Gastrocnemius medialis (tissue), 4 donors: ENCODE measurements around the gene EN2.

Experiments used
- POLR2A ChIP-seq, 2 donors: fragments of 450-650 bp; IDR thresholded peaks; one replicate each; pipeline ENCODE4 v1.6.1; 2017; ENCODE audit warnings: antibody characterized with exemption in 2 of 2, mild to moderate bottlenecking in 2 of 2, moderate library complexity in 2 of 2
- TF ChIP-seq, protein P1 (sequence below), 5 experiments: fragments of 450-650 bp in 3 of 5; fragments of 200-600 bp in 2 of 5; sonication (generic) in 2 of 5; IDR thresholded peaks in 4 of 5; conservative IDR thresholded peaks in 1 of 5; 1 replicate in 4 of 5; 2 replicates in 1 of 5; pipeline ENCODE4 v1.5.1; 2016 to 2019; ENCODE audit warnings: antibody characterized with exemption in 5 of 5, mild to moderate bottlenecking in 3 of 5, moderate library complexity in 3 of 5

DNA sequence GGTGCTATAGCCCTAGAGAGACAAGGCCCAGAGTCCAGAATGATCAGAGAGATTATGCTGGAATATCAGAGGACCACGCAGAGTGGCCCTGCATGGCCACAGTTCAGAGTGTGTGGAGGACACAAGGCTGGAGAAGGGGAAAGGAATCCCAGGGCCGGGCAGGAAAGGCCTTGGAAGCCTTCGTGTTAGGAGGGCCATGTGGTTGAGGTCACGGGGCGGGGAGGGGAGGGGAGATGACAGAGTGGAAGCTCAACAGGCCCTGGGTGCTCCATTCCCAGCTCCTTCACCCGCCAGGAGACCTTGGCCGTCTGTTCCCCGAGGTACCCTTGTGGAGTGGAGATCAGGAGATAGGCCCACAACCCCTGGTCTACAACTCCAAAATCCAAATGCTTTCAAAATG lies 13.2 kb upstream of the EN2 start:
- TF ChIP-seq, protein P1, sequence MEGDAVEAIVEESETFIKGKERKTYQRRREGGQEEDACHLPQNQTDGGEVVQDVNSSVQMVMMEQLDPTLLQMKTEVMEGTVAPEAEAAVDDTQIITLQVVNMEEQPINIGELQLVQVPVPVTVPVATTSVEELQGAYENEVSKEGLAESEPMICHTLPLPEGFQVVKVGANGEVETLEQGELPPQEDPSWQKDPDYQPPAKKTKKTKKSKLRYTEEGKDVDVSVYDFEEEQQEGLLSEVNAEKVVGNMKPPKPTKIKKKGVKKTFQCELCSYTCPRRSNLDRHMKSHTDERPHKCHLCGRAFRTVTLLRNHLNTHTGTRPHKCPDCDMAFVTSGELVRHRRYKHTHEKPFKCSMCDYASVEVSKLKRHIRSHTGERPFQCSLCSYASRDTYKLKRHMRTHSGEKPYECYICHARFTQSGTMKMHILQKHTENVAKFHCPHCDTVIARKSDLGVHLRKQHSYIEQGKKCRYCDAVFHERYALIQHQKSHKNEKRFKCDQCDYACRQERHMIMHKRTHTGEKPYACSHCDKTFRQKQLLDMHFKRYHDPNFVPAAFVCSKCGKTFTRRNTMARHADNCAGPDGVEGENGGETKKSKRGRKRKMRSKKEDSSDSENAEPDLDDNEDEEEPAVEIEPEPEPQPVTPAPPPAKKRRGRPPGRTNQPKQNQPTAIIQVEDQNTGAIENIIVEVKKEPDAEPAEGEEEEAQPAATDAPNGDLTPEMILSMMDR (IDR thresholded peaks at IDR 0.05 in 4 of 5, conservative IDR thresholded peaks at IDR 0.05 in 1 of 5): no peak
- no peak for TF ChIP-seq POLR2A (IDR thresholded peaks at IDR 0.05)
